GM12878 (cell line): ENCODE measurements around the gene RPL7A.

Experiments
- CTCF ChIP-seq, 3 experiments: IDR thresholded peaks in 2 of 3; conservative IDR thresholded peaks in 1 of 3; 2 replicates each; pipeline ENCODE4 v1.5.1; 2011; ENCODE audit warnings: low read depth in 3 of 3, low read length in 3 of 3, mild to moderate bottlenecking in 3 of 3, control low read depth in 2 of 3, moderate library complexity in 2 of 3, inconsistent platforms in 1 of 3, mixed read lengths in 1 of 3; ENCODE audit not compliant: control insufficient read depth in 2 of 3, insufficient read depth in 1 of 3; ENCODE audit errors: extremely low read depth in 1 of 3
- EZH2 ChIP-seq: IDR thresholded peaks from 2 replicates; pipeline ENCODE4 v1.6.1; 2012; ENCODE audit warnings: low read depth, mild to moderate bottlenecking, control low read depth, inconsistent platforms, low read length, borderline replicate concordance; ENCODE audit not compliant: control insufficient read depth
- POLR2A ChIP-seq: IDR thresholded peaks from 2 replicates; pipeline ENCODE4 v1.6.1; 2011; ENCODE audit warnings: low read depth, mild to moderate bottlenecking, low read length
- POU2F2 ChIP-seq: IDR thresholded peaks from 3 replicates; pipeline ENCODE4 v1.6.1; 2011; ENCODE audit warnings: low read depth, mild to moderate bottlenecking, low read length, borderline replicate concordance
- RBBP5 ChIP-seq: fragments of 200-600 bp; sonication (generic); conservative IDR thresholded peaks from 2 replicates; pipeline ENCODE4 v1.6.1; 2016
- SIN3A ChIP-seq: IDR thresholded peaks from 2 replicates; pipeline ENCODE4 v1.6.1; 2012; ENCODE audit warnings: low read depth, low read length, improper control_type of control experiment
- SMAD1 ChIP-seq: fragments of 450-650 bp; IDR thresholded peaks from 2 replicates; pipeline ENCODE4 v1.6.1; 2018; ENCODE audit warnings: mild to moderate bottlenecking, low read depth; ENCODE audit not compliant: partially characterized antibody
- USF1 ChIP-seq: IDR thresholded peaks from 2 replicates; pipeline ENCODE4 v1.6.1; 2011; ENCODE audit warnings: borderline replicate concordance, low read depth, mild to moderate bottlenecking, moderate library complexity, mixed read lengths, low read length; ENCODE audit not compliant: insufficient read depth; ENCODE audit errors: extremely low read length

- no peak for TF ChIP-seq POU2F2
- no peak for TF ChIP-seq RBBP5
- no peak for TF ChIP-seq SMAD1
- no peak for TF ChIP-seq SIN3A
- TF ChIP-seq CTCF (IDR thresholded peaks at IDR 0.05 in 2 of 3, conservative IDR thresholded peaks at IDR 0.05 in 1 of 3; ENCODE audit: control insufficient read depth in 2 of 3, extremely low read depth in 1 of 3, insufficient read depth in 1 of 3, low read depth in 3 of 3, low read length in 3 of 3), result no peak
- TF ChIP-seq EZH2, result no peak
- no peak; the same call in 1 of the 2 replicates for TF ChIP-seq POLR2A
- no peak for TF ChIP-seq USF1
These were observed 49.4 kb downstream of the RPL7A start for GRCh38 chr9:133397370-133397769.
